ENCODE results near the gene HOXA3. TPM values are rescaled to one million over a fixed set of nuclear protein-coding genes. Genes with fewer than 3 reads are reported as not detected.

The HOXA3 gene
- total and polyA plus RNA-seq, 10 of the 15 experiments (the other 5 are each of a cell fraction or from before 2014, with no cell fraction given), result 0.05 TPM; not detected in 9

GRCh38 chr7:27099453-27100370 is 52.7 kb downstream of the HOXA3 start:
- Histone ChIP-seq H3K27me3 (replicated peaks in 1 of 2; ENCODE audit: control insufficient read depth in 2 of 2, insufficient read depth in 2 of 2, low read length in 1 of 2) (peaks cover 4% of the 10 kb centered on the region in 2 experiments), H3K27ac (ENCODE audit: control insufficient read depth, insufficient read depth) (no peak overlapping the region), H3K9me3 (replicated peaks; ENCODE audit: control insufficient read depth, insufficient read depth, low read length) (no peaks in the 10 kb centered on the region; the same call in 2 of the 3 replicates), H3K4me2 (ENCODE audit: control insufficient read depth, insufficient read depth) (no peak overlapping the region), H3K36me3 (ENCODE audit: control insufficient read depth in 2 of 2, insufficient read depth in 2 of 2, low read length in 1 of 2) (no peaks in the 10 kb centered on the region), H3K4me1 (ENCODE audit: control insufficient read depth, insufficient read depth, low read length) (peaks cover 6% of the 10 kb centered on the region), H3K4me3 (no peak overlapping the region), H3K9ac (ENCODE audit: control insufficient read depth, insufficient read depth, low read length) (no peak overlapping the region), H3K79me2 (ENCODE audit: control insufficient read depth, insufficient read depth, low read length) (no peaks in the 10 kb centered on the region), H4K20me1 (ENCODE audit: control insufficient read depth, insufficient read depth) (no peaks in the 10 kb centered on the region), H2AFZ (ENCODE audit: control insufficient read depth, low read depth, low read length) (no peak overlapping the region)
- FAIRE-seq, result no peak
- 86% methylated on average over 8 of the region's 8 CpGs for WGBS (ENCODE audit: insufficient coverage, insufficient replicate concordance, low lambda C conversion rate, missing lambda C conversion rate)
- BruUV-seq (replicated peaks), result TSS peak; percentile 18
- ChIA-PET RAD21 (ENCODE audit: unreplicated experiment) (interaction anchor here (0.7 kb wide), 1 partner anchor 1318 kb away, joined by 3 read pairs; no protein-coding TSS in a partner anchor), POLR2A (no interaction called here), SMC1A (ENCODE audit: uncharacterized antibody, unreplicated experiment) (interaction anchor here (1.0 to 2.4 kb wide), 4 partner anchors 9 to 46 kb away, joined by 3 to 8 read pairs (median 4); no protein-coding TSS in a partner anchor), CTCF (interaction anchor here (0.6 to 1.5 kb wide), 5 partner anchors 8 to 251 kb away, joined by 3 to 5 read pairs (median 4); no protein-coding TSS in a partner anchor)
- no peak for TF ChIP-seq REST (IDR thresholded peaks at IDR 0.05; ENCODE audit: low read depth, low read length)
- no peak for TF ChIP-seq MXI1 (IDR thresholded peaks at IDR 0.05; ENCODE audit: low read depth, low read length)
- TF ChIP-seq PAX8 (IDR thresholded peaks at IDR 0.05), result no peak
- TF ChIP-seq, protein P1, sequence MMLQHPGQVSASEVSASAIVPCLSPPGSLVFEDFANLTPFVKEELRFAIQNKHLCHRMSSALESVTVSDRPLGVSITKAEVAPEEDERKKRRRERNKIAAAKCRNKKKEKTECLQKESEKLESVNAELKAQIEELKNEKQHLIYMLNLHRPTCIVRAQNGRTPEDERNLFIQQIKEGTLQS (IDR thresholded peaks at IDR 0.05; ENCODE audit: borderline replicate concordance, extremely low read depth, low read depth, low read length), result no peak
- no peak for TF ChIP-seq YBX1 (IDR thresholded peaks at IDR 0.05)
- TF ChIP-seq BMI1 (IDR thresholded peaks at IDR 0.05; ENCODE audit: borderline replicate concordance), result no peak
- TF ChIP-seq SIX5 (IDR thresholded peaks at IDR 0.05; ENCODE audit: low read depth, low read length, severe bottlenecking), result no peak
- no peak for TF ChIP-seq NFYA (IDR thresholded peaks at IDR 0.05; ENCODE audit: borderline replicate concordance, low read depth, low read length)
- ATAC-seq, result no peak
- intact Hi-C loops (cut with micrococcal nuclease; ENCODE audit: unreplicated experiment) (no loop called here), in situ Hi-C loops (cut with MboI) (no loop called here)
- DNase-seq (ENCODE audit: low read depth, low spot score), result no peak

All from GM12878 (cell line).